ENCODE results near the gene MLLT1. TPM values are rescaled to one million over a fixed set of nuclear protein-coding genes. Genes with fewer than 3 reads are reported as not detected.

Gene MLLT1
- total RNA-seq, 2 experiments from 2014 or later = 17.5 to 56.0 TPM

- no peak overlapping the region for H3K4me2 ChIP-seq (ENCODE audit: low read length)
- ChIA-PET POLR2A (no interaction called here), CTCF (ENCODE audit: unreplicated experiment) (no interaction called here)
- no peak for DNase-seq (ENCODE audit: low spot score)
- no peak overlapping the region for H2AFZ ChIP-seq (ENCODE audit: low read length)
- intact Hi-C loops (cut with micrococcal nuclease; ENCODE audit: unreplicated experiment) = no loop called here
- H3K4me3 ChIP-seq (ENCODE audit: low read depth, low read length, poor library complexity, severe bottlenecking) = no peak overlapping the region
- H3K36me3 ChIP-seq (ENCODE audit: insufficient read depth, low read length) = peaks cover 21% of the 10 kb centered on the region; the same call in 1 of the 2 replicates
- BruUV-seq (replicated peaks) = no TSS peak
- no peaks in the 10 kb centered on the region for H3K9me2 ChIP-seq (ENCODE audit: insufficient read depth, low read length)
- TF ChIP-seq EZH2phosphoT487 (IDR thresholded peaks at IDR 0.05; ENCODE audit: borderline replicate concordance, low read depth, low read length) (no peak), CTCF (conservative IDR thresholded peaks at IDR 0.05; ENCODE audit: low read length) (no peak)
- H4K20me1 ChIP-seq (ENCODE audit: insufficient read depth, low read length) = peaks cover 17% of the 10 kb centered on the region
- no peak overlapping the region for H3K27ac ChIP-seq (ENCODE audit: low read depth, low read length, poor library complexity, severe bottlenecking)
- peaks cover 23% of the 10 kb centered on the region for H3K4me1 ChIP-seq (ENCODE audit: insufficient read depth, low read length, poor library complexity, severe bottlenecking)
- H3K79me2 ChIP-seq (ENCODE audit: insufficient read depth, low read depth, low read length) = peaks cover 72% of the 10 kb centered on the region
- peaks cover 5% of the 10 kb centered on the region; the same call in 1 of the 2 replicates for H3K9me3 ChIP-seq (ENCODE audit: low read length)
These were observed 3.3 kb downstream of the MLLT1 start for GRCh38 chr19:6276447-6276846.

DNA sequence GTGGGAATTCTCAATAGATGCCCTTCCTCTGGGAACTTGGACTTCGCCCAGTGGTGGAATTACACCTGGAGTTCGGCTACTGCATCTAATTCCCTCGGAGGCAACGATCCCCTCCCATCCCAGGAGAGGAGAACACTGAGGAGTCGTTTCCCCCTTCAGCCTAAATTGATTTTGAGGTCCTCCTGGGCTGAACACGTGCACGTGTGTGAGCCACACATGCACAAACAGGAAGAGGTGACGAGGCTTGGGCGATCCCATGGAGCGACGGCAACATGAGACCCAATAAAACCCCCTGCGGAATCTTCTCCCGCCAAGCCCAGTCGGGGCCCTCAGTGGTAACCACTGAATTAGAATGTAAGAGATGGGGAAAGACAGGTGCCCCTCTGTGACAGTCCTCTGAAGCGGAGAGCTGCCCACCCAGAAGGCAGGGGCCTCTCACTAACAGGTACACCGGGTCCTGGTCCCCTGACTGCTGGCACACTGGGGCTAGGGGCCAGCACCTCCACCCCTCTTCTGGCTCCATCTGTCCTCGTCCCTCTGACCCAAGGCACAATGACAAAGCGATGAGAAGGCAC is 4.5 kb downstream of the MLLT1 start:
- H3K9me3 ChIP-seq (ENCODE audit: low read length) = no peaks in the 10 kb centered on the region
- intact Hi-C loops (cut with micrococcal nuclease; ENCODE audit: unreplicated experiment) = no loop called here
- H3K79me2 ChIP-seq (ENCODE audit: insufficient read depth, low read depth, low read length) = peaks cover 72% of the 10 kb centered on the region
- no peak for DNase-seq (ENCODE audit: low spot score)
- H3K9me2 ChIP-seq (ENCODE audit: insufficient read depth, low read length) = no peaks in the 10 kb centered on the region
- no peak overlapping the region for H3K27ac ChIP-seq (ENCODE audit: low read depth, low read length, poor library complexity, severe bottlenecking)
- peaks cover 27% of the 10 kb centered on the region; the same call in 1 of the 2 replicates for H3K36me3 ChIP-seq (ENCODE audit: insufficient read depth, low read length)
- no peak overlapping the region for H3K4me3 ChIP-seq (ENCODE audit: low read depth, low read length, poor library complexity, severe bottlenecking)
- H3K4me2 ChIP-seq (ENCODE audit: low read length) = no peak overlapping the region
- POLR2A ChIA-PET = no interaction called here
- peaks cover 17% of the 10 kb centered on the region for H4K20me1 ChIP-seq (ENCODE audit: insufficient read depth, low read length)
- CTCF ChIA-PET (ENCODE audit: unreplicated experiment) = no interaction called here
- BruUV-seq (replicated peaks) = no TSS peak
- TF ChIP-seq EZH2phosphoT487 (IDR thresholded peaks at IDR 0.05; ENCODE audit: borderline replicate concordance, low read depth, low read length) = no peak
- no peak for TF ChIP-seq CTCF (conservative IDR thresholded peaks at IDR 0.05; ENCODE audit: low read length)
- H3K4me1 ChIP-seq (ENCODE audit: insufficient read depth, low read length, poor library complexity, severe bottlenecking) = peaks cover 23% of the 10 kb centered on the region
- H2AFZ ChIP-seq (ENCODE audit: low read length) = no peak overlapping the region

DNA sequence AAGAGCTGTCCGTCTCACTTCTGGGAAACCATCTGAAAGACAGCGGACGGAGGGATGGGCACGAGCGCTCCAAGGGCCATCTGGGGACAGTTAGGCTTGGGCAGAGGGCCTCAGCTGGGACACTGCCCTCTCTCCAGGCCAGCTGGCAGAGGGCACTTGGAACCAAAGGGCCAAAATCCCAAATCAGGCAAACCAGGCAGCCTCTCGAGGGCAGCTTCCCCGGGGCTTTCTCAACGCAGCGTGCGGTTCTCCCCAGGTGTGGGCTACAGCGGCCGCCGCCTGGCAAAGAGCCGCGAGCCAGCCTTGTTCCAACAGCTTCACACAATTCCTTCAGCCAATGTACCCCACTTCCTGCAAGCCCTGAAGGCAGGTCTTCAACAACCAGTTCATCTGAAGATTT is 5.0 kb downstream of the MLLT1 start:
- Histone ChIP-seq H3K36me3 (ENCODE audit: insufficient read depth, low read length) (peaks cover 32% of the 10 kb centered on the region; the same call in 1 of the 2 replicates), H2AFZ (ENCODE audit: low read length) (no peak overlapping the region), H3K4me3 (ENCODE audit: low read depth, low read length, poor library complexity, severe bottlenecking) (no peak overlapping the region), H3K4me1 (ENCODE audit: insufficient read depth, low read length, poor library complexity, severe bottlenecking) (peaks cover 23% of the 10 kb centered on the region), H3K27ac (ENCODE audit: low read depth, low read length, poor library complexity, severe bottlenecking) (no peak overlapping the region), H4K20me1 (ENCODE audit: insufficient read depth, low read length) (peaks cover 17% of the 10 kb centered on the region), H3K79me2 (ENCODE audit: insufficient read depth, low read depth, low read length) (peaks cover 72% of the 10 kb centered on the region), H3K4me2 (ENCODE audit: low read length) (no peak overlapping the region), H3K9me2 (ENCODE audit: insufficient read depth, low read length) (no peaks in the 10 kb centered on the region), H3K9me3 (ENCODE audit: low read length) (no peaks in the 10 kb centered on the region)
- intact Hi-C loops (cut with micrococcal nuclease; ENCODE audit: unreplicated experiment) = no loop called here
- CTCF ChIA-PET (ENCODE audit: unreplicated experiment) = no interaction called here
- POLR2A ChIA-PET = no interaction called here
- BruUV-seq (replicated peaks) = no TSS peak
- DNase-seq (ENCODE audit: low spot score) = no peak
- no peak for TF ChIP-seq EZH2phosphoT487 (IDR thresholded peaks at IDR 0.05; ENCODE audit: borderline replicate concordance, low read depth, low read length)
- no peak for TF ChIP-seq CTCF (conservative IDR thresholded peaks at IDR 0.05; ENCODE audit: low read length)

Measured in OCI-LY7 (cell line).